Testis (tissue), 3 donors: ENCODE measurements around the gene ANKHD1. TPM values are rescaled to one million over a fixed set of nuclear protein-coding genes. Genes with fewer than 3 reads are reported as not detected.

Experiments used
- DNase-seq: peaks from one replicate; pipeline ENCODE4 v3.0.0-alpha.2; 2019
- H3K27ac ChIP-seq, 2 donors: fragments of 200-600 bp; sonication (generic); one replicate each; pipeline ENCODE4 v1.5.1; 2019
- H3K27me3 ChIP-seq: fragments of 200-600 bp; sonication (generic); one replicate; pipeline ENCODE4 v1.5.1; 2019
- H3K36me3 ChIP-seq: fragments of 200-600 bp; sonication (generic); one replicate; pipeline ENCODE4 v1.5.1; 2017; ENCODE audit warnings: low read depth; ENCODE audit errors: missing control alignments
- H3K4me1 ChIP-seq: fragments of 200-600 bp; sonication (generic); one replicate; pipeline ENCODE4 v1.5.1; 2019
- H3K4me3 ChIP-seq, 2 donors: fragments of 200-600 bp; sonication (generic); one replicate each; pipeline ENCODE4 v1.5.1; 2017 to 2019
- H3K9me3 ChIP-seq: fragments of 200-600 bp; sonication (generic); one replicate; pipeline ENCODE4 v1.5.1; 2017
- CTCF ChIP-seq, 3 experiments: fragments of 450-650 bp in 2 of 3; fragments of 200-600 bp in 1 of 3; sonication (generic) in 1 of 3; IDR thresholded peaks; one replicate each; pipeline ENCODE4 v1.5.1; 2016 to 2019; ENCODE audit warnings: antibody characterized with exemption in 3 of 3, mild to moderate bottlenecking in 2 of 3, moderate library complexity in 1 of 3
- POLR2A ChIP-seq: fragments of 450-650 bp; IDR thresholded peaks from one replicate; pipeline ENCODE4 v1.6.1; 2017; ENCODE audit warnings: antibody characterized with exemption, mild to moderate bottlenecking, moderate library complexity
- WGBS, 2 donors: methylation state at CpG; one replicate each; pipeline ENCODE4 v1.1.5; 2018; 5-methylcytosine and 5-hydroxymethylcytosine counted together
- intact Hi-C: fragments of 100-400 bp; cut with DNase I; formaldehyde crosslinking; loops from one replicate; pipeline ENCODE4 v1.15.1; 2023; ENCODE audit warnings: low total_unique reads
- polyA plus RNA-seq: library from polyadenylated mRNA; stranded (reverse); fragments of 350-450 nt; fragmentation: Illumina TruSeq; extraction: RNeasy Lipid Tissue Mini Kit (QIAGEN cat#74804); gene quantifications from one replicate; pipeline ENCODE4 v1.2.3, GENCODE V29; 2014; ENCODE audit warnings: low read depth, low replicate concordance; ENCODE audit not compliant: insufficient read depth
- total RNA-seq, 2 donors: library from RNA; depleted of rRNA; stranded (reverse); fragments of >200 nt; gene quantifications; one replicate each; pipeline ENCODE4 v1.2.3, GENCODE V29; 2016

ANKHD1 gene
- total and polyA plus RNA-seq, 3 donors from 2014 or later, result 70.0 to 172 (median 170) TPM

- TF ChIP-seq POLR2A (no peak), CTCF (IDR thresholded peaks at IDR 0.05) (no peak)
- Histone ChIP-seq H3K27me3 (no peaks in the 10 kb centered on the region), H3K27ac (peak overlapping the region in 1 of 2 donors; percentile 99), H3K36me3 (no peaks in the 10 kb centered on the region), H3K4me3 (no peak overlapping the region), H3K4me1 (peaks cover 34% of the 10 kb centered on the region), H3K9me3 (no peaks in the 10 kb centered on the region)
- DNase-seq, result peak; percentile 67
- intact Hi-C loops, result loop anchor here (10.0 kb wide), 1 partner anchor 85 kb away; the partner anchor contains the start of genes CD14 and TMCO6
- WGBS, 2 donors, result 57 to 66% methylated on average over 3 of the region's 3 CpGs
Measured at GRCh38 chr5:140549237-140550144, 147.9 kb downstream of the ANKHD1 start.

- Histone ChIP-seq H3K9me3 (no peaks in the 10 kb centered on the region), H3K27ac (no peak overlapping the region), H3K4me1 (peaks cover 34% of the 10 kb centered on the region), H3K4me3 (no peak overlapping the region), H3K27me3 (no peaks in the 10 kb centered on the region), H3K36me3 (no peaks in the 10 kb centered on the region)
- intact Hi-C loops, result no loop called here
- WGBS, 2 donors, result 83 to 88% methylated on average over 11 of the region's 11 CpGs
- TF ChIP-seq POLR2A, result no peak
- no peak for DNase-seq
Measured at GRCh38 chr5:140550147-140551079, 148.8 kb downstream of the ANKHD1 start.

GRCh38 chr5:140551872-140552271, 150.2 kb downstream of the ANKHD1 start:
- 92 to 95% methylated on average over 4 of the region's 4 CpGs for WGBS, 2 donors
- no peaks in the 10 kb centered on the region for H3K36me3 ChIP-seq
- no peak for TF ChIP-seq CTCF (IDR thresholded peaks at IDR 0.05)
- TF ChIP-seq POLR2A, result no peak
- no peak for DNase-seq
- H3K4me3 ChIP-seq, result no peak overlapping the region
- no peak overlapping the region for H3K27ac ChIP-seq
- H3K4me1 ChIP-seq, result peaks cover 44% of the 10 kb centered on the region
- H3K27me3 ChIP-seq, result no peaks in the 10 kb centered on the region
- H3K9me3 ChIP-seq, result no peaks in the 10 kb centered on the region
- intact Hi-C loops, result no loop called here

GRCh38 chr5:140553657-140554056, 152.0 kb downstream of the ANKHD1 start:
- no peak overlapping the region for H3K27ac ChIP-seq
- 78 to 81% methylated on average over 2 of the region's 2 CpGs for WGBS, 2 donors
- intact Hi-C loops, result no loop called here
- H3K9me3 ChIP-seq, result no peaks in the 10 kb centered on the region
- no peaks in the 10 kb centered on the region for H3K27me3 ChIP-seq
- no peak for DNase-seq
- H3K36me3 ChIP-seq, result no peaks in the 10 kb centered on the region
- TF ChIP-seq CTCF (IDR thresholded peaks at IDR 0.05) (no peak), POLR2A (no peak)
- H3K4me1 ChIP-seq, result peaks cover 33% of the 10 kb centered on the region
- no peak overlapping the region for H3K4me3 ChIP-seq

- H3K4me1 ChIP-seq, result peaks cover 25% of the 10 kb centered on the region
- DNase-seq, result no peak
- H3K9me3 ChIP-seq, result no peaks in the 10 kb centered on the region
- intact Hi-C loops, result no loop called here
- H3K4me3 ChIP-seq, result no peak overlapping the region
- H3K36me3 ChIP-seq, result no peaks in the 10 kb centered on the region
- TF ChIP-seq CTCF (IDR thresholded peaks at IDR 0.05) (no peak), POLR2A (no peak)
- no peak overlapping the region for H3K27ac ChIP-seq
- 47 to 64% methylated on average over 2 of the region's 2 CpGs for WGBS, 2 donors
- H3K27me3 ChIP-seq, result no peaks in the 10 kb centered on the region
Measured at GRCh38 chr5:140554454-140554853, 152.8 kb downstream of the ANKHD1 start.
